Measurements from ENCODE around the gene RYR2. TPM values are rescaled to one million over a fixed set of nuclear protein-coding genes. Genes with fewer than 3 reads are reported as not detected.

Gene RYR2
- total RNA-seq, 1 experiment from 2014 or later: 3.4 TPM

DNA sequence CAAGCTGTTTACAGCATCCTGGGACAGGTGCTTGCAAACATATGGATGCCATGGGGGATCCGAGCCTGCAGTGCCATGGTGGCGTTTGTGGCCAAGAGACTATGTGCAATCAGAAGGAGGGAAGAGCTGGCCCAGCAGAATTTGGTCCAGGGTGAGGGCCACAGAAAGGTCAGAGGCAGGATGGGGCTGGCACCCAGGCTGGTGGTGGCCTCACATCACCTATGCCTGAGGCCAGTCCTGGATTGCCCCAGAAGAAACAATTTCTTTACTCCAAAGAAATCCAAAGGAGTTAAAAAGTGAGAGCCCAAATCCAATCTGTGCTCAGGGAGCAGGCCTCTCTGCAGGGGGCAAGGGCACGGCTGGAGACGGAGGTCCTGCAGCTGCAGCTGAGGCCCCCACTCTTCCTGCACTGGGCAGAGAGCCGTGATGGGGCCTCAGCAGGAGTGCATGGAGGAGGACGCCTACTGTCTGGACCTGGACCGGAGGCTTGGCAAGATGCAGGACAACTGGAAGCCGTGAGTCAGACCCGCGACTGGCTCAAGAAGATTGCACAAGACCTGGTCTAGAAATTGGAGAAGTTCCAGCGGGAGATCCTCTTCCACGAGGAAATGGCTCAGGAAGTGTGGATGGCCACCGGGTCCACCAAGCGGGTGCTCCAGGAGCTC lies 163.5 kb downstream of the RYR2 start:
- Histone ChIP-seq H2BK15ac (ENCODE audit: low read depth, low read length) (no peak overlapping the region), H4K8ac (replicated peaks; ENCODE audit: insufficient read length, low read depth, low read length) (no peak overlapping the region), H3K4me2 (ENCODE audit: insufficient read depth, insufficient read length, low read length) (no peak overlapping the region), H2BK12ac (ENCODE audit: insufficient read length, low read depth, low read length) (no peak overlapping the region), H3K23ac (ENCODE audit: insufficient read length, low read depth, low read length) (no peak overlapping the region), H3K4ac (ENCODE audit: low read depth, low read length) (no peak overlapping the region), H4K5ac (ENCODE audit: insufficient read length, low read depth, low read length) (no peak overlapping the region), H3K79me1 (ENCODE audit: insufficient read depth, low read depth, low read length, poor library complexity, severe bottlenecking) (no peaks in the 10 kb centered on the region), H2BK5ac (ENCODE audit: insufficient read length, low read length) (no peak overlapping the region), H3K18ac (ENCODE audit: insufficient read length, low read depth, low read length) (no peak overlapping the region), H3K56ac (ENCODE audit: insufficient read length, low read depth, low read length) (no peak overlapping the region), H4K91ac (ENCODE audit: insufficient read length, low read depth, low read length) (no peak overlapping the region), H3K79me2 (ENCODE audit: insufficient read depth, low read length) (no peaks in the 10 kb centered on the region), H3K9me3 (ENCODE audit: control insufficient read depth, low read depth, low read length) (no peaks in the 10 kb centered on the region), H2BK20ac (ENCODE audit: low read depth, low read length, poor library complexity, severe bottlenecking) (no peak overlapping the region), H2AK5ac (ENCODE audit: insufficient read length, low read length) (no peak overlapping the region), H4K20me1 (ENCODE audit: control insufficient read depth, insufficient read depth, insufficient read length) (no peaks in the 10 kb centered on the region), H2AFZ (ENCODE audit: low read length) (no peak overlapping the region), H3K14ac (ENCODE audit: insufficient read depth, low read length) (no peak overlapping the region; the same call in 1 of the 2 replicates), H2BK120ac (ENCODE audit: low read depth, low read length, poor library complexity, severe bottlenecking) (no peak overlapping the region), H3K9ac (ENCODE audit: extremely low read depth, insufficient read length, low read length) (no peak overlapping the region), H3K23me2 (ENCODE audit: insufficient read length, low read depth, low read length, poor library complexity, severe bottlenecking) (no peaks in the 10 kb centered on the region), H3K27ac (ENCODE audit: insufficient read length, low read depth, low read length) (no peak overlapping the region), H3K27me3 (ENCODE audit: insufficient read depth, low read length) (no peaks in the 10 kb centered on the region), H3K4me1 (ENCODE audit: insufficient read depth, low read length) (no peaks in the 10 kb centered on the region), H3T11ph (ENCODE audit: low read length) (no peak overlapping the region)
- DNase-seq: no peak
- no peaks in the 10 kb centered on the region for H3K27me3 Mint-ChIP-seq (ENCODE audit: low read depth)
- no peaks in the 10 kb centered on the region for H3K9me3 Mint-ChIP-seq
- H3K36me3 Mint-ChIP-seq (ENCODE audit: insufficient read depth in 1 of 3, low read depth in 3 of 3): no peaks in the 10 kb centered on the region
- H3K27ac Mint-ChIP-seq: peak overlapping the region in 1 of 3 experiments; percentile 44; a peak in 1 of 7 replicates
- H3K4me1 Mint-ChIP-seq: peaks cover 9 to 13% of the 10 kb centered on the region in 2 experiments; a peak in 3 of 4 replicates
- no CpG with 5 or more reads among the region's 14 CpGs for WGBS (ENCODE audit: extremely low coverage, insufficient read length, low lambda C conversion rate)
- TF ChIP-seq, protein P1, sequence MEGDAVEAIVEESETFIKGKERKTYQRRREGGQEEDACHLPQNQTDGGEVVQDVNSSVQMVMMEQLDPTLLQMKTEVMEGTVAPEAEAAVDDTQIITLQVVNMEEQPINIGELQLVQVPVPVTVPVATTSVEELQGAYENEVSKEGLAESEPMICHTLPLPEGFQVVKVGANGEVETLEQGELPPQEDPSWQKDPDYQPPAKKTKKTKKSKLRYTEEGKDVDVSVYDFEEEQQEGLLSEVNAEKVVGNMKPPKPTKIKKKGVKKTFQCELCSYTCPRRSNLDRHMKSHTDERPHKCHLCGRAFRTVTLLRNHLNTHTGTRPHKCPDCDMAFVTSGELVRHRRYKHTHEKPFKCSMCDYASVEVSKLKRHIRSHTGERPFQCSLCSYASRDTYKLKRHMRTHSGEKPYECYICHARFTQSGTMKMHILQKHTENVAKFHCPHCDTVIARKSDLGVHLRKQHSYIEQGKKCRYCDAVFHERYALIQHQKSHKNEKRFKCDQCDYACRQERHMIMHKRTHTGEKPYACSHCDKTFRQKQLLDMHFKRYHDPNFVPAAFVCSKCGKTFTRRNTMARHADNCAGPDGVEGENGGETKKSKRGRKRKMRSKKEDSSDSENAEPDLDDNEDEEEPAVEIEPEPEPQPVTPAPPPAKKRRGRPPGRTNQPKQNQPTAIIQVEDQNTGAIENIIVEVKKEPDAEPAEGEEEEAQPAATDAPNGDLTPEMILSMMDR (conservative IDR thresholded peaks at IDR 0.05): no peak
- H3K4me3 Mint-ChIP-seq: no peak overlapping the region
